GM12875 (cell line): ENCODE results near the gene AKAP13.

Experiments
- H3K4me3 ChIP-seq: one replicate; pipeline ENCODE4 v1.5.1; 2011; ENCODE audit warnings: low read depth, low read length, control low read depth
- TF ChIP-seq, protein P1 (sequence below): IDR thresholded peaks from 2 replicates; pipeline ENCODE4 v1.5.1; 2011; ENCODE audit warnings: low read depth, mild to moderate bottlenecking, control low read depth, inconsistent platforms, low read length, moderate library complexity, borderline replicate concordance; ENCODE audit not compliant: insufficient read depth

Gene AKAP13

DNA sequence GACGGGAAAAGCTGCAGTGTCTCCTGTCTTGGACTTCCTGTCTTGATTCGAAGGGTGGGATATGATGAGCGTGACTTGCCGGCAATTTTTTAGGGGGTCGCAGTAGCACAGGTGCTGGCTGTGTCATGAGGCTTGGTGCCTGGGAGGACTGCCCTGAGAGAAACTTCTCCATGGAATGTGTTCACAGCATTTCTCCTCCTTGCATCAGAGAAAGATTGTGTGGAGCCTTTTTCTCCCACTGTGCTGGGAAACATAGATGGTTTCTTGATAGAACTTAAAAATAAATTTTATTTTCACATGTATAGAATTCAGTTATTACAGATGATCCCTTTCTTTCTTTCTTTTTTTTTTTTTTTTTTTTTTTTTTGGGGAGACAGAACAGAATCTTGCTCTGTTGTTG lies 292.9 kb downstream of the AKAP13 start:
- TF ChIP-seq, protein P1, sequence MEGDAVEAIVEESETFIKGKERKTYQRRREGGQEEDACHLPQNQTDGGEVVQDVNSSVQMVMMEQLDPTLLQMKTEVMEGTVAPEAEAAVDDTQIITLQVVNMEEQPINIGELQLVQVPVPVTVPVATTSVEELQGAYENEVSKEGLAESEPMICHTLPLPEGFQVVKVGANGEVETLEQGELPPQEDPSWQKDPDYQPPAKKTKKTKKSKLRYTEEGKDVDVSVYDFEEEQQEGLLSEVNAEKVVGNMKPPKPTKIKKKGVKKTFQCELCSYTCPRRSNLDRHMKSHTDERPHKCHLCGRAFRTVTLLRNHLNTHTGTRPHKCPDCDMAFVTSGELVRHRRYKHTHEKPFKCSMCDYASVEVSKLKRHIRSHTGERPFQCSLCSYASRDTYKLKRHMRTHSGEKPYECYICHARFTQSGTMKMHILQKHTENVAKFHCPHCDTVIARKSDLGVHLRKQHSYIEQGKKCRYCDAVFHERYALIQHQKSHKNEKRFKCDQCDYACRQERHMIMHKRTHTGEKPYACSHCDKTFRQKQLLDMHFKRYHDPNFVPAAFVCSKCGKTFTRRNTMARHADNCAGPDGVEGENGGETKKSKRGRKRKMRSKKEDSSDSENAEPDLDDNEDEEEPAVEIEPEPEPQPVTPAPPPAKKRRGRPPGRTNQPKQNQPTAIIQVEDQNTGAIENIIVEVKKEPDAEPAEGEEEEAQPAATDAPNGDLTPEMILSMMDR: no peak
- H3K4me3 ChIP-seq: no peak overlapping the region

DNA sequence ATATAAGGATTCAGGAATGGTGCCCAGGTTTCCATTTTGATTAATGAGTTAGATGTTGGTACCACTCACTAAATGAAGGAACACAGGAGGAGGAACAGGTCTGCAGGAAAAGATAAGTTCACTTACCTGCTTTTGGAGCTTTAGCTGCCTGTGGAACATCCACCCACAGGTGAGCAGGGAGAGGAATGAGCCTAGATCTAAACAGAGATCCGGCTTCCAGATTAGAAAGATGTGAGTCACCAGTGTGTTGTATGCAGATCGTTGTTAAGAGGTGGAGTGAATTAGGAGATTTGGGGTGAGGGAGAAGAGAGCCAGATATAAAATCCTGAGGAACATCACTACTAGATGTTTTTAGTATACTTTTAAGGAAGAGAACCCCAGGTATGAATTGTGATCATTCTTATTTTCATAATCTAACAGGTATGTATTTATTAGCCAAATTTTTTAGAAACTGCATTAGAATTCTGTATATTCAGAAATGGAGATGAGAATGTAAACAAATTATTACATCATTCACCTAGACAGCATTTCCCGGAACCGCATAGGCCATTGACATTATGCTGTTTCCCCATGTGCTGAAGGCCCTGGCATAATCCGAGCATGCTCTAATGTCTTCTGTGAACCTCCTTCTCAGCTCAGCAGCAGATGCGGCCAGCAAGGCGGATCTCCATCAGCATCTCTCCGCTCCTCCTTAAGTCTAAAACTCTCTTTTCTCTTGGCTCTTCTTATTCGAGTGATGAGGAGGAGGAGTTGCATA lies 296.1 kb downstream of the AKAP13 start:
- TF ChIP-seq, protein P1: no peak
- H3K4me3 ChIP-seq: no peak overlapping the region

DNA sequence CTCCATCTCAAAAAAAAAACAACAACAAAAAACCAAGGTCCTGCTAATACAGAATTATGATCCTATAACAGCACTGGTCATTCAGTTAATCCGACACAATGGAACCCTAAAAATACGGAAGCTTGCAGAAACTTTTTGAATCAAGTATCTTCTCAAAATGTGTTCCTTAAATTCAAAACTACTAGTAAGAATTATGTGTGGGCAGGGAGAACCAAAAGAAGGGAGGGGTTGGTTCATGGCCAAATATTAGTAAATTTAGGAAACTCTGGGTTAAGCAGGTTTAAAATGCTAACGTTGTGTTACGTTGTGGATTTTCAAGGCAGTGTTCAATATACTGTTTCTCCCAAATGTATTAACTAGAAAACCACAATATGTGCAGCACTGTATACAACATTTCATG lies 298.8 kb downstream of the AKAP13 start:
- H3K4me3 ChIP-seq: no peak overlapping the region
- TF ChIP-seq, protein P1: no peak

DNA sequence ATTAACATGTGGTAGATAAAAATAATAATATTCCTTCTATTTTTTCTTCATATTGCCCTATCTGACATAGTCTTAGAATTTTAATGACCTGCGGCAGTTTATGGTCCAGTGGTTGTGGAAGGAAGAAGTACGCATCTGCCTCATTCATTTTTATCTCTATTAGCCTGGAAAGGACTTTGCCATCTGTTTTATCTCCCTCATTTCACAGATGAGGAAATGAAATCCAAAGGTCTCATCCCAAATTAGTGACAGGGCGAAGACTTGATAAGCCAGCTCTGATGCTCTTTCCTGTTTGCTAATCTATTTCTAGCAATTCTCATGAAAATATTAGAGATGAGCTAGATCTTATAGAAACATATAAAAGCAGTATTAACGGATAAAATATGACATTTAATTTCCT lies 301.0 kb downstream of the AKAP13 start:
- H3K4me3 ChIP-seq: no peak overlapping the region
- TF ChIP-seq, protein P1: no peak

DNA sequence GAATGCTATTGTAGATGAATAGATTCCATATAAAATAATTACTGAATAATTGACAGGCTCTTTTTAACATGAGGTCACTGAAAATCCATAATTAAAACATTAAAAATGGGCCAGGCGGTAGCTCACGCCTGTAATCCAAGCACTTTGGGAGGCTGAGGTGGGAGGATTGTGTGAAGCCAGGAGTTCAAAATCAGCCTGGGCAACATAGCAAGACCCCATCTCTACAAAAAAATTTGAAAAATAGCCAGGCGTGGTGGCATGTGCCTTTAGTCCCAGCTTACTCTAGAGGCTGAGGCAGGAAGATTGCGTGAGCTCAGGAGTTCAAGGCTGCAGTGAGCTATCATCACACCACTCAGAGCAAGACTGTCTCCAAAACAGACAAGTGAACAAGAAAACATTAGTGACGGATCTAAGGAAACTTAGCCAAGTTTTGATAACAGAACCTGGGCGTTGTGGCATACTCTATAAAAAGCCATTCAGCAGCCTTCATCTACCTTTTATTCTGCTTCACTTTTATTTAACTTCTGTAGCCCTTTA lies 303.8 kb downstream of the AKAP13 start:
- TF ChIP-seq, protein P1: no peak
- H3K4me3 ChIP-seq: no peak overlapping the region

DNA sequence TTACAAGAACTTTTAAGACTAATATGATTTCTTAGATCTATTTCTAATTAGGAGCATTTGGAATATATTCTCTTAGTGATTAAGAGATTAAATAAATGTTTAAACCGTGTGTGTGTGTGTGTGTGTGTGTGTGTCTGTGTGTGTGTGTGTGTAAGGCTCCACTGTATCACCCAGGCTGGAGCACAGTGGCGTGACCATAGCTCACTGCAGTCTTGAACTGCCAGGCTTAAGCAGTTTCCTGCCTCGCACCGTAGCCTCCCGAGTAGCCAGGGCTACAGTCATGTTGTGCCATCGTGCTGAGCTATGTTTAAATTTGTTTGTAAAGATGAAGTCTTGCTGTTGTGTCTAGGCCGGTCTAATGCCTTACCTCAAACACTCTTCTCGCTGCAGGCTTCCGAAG lies 305.0 kb downstream of the AKAP13 start:
- TF ChIP-seq, protein P1: no peak
- no peak overlapping the region for H3K4me3 ChIP-seq

DNA sequence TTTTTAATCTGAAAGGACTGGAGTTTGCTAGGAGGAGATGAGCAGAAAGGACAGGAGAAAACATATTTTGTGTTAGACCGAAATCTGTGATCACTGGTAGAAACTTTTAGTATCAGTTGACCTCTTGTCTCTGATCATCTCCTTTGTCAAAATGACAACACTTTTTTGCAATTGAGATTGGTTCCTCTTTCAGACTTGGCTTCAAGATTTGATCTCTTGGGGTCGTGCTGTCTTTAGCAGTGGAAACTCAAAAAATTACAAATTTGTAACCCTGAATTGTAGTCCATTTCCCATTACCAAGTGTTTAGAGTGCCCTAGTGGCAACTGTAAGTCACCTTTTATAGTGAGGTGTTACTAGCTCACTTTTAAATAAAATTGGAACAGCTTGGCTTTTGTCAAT lies 306.9 kb downstream of the AKAP13 start:
- TF ChIP-seq, protein P1: no peak
- no peak overlapping the region for H3K4me3 ChIP-seq
